Measurements from ENCODE around the gene ZNF385D.

ZNF385D gene

DNA sequence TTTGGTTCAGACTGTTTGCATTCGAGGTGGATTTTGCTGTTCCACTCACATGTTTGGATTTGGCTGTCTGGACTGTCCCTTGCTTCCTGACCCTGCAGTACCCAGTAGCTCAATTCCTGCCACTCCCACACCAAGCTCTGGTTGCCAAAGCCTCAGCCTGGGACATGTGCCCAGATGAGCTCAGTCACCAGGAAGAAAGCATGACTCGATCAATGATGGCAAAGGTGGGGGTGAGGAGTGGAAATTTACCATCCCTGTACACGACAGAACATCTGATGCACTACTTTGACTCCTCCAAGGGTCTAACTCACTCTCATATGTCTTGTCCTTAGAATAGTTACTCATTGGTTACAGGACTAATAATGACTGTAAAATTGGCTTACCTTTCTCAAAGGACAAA lies 45.2 kb downstream of the ZNF385D start:
- Histone ChIP-seq H3K4me2 (ENCODE audit: low read length) (no peak overlapping the region), H3K18ac (ENCODE audit: low read length) (no peak overlapping the region), H4K91ac (ENCODE audit: low read depth, low read length) (no peak overlapping the region), H2BK120ac (ENCODE audit: insufficient read depth, low read length, poor library complexity) (no peak overlapping the region), H3K36me3 (ENCODE audit: control insufficient read depth in 1 of 2, insufficient read depth in 2 of 2, low read length in 2 of 2) (no peaks in the 10 kb centered on the region), H3K4me3 (ENCODE audit: low read depth, low read length) (no peak overlapping the region), H2AK5ac (ENCODE audit: low read length) (no peak overlapping the region), H3K79me1 (ENCODE audit: low read length) (no peaks in the 10 kb centered on the region), H3K79me2 (ENCODE audit: control insufficient read depth, insufficient read depth, low read length, poor library complexity) (no peaks in the 10 kb centered on the region), H3K4ac (ENCODE audit: low read depth, low read length) (no peak overlapping the region), H4K12ac (ENCODE audit: low read depth, low read length) (no peak overlapping the region), H3K9me3 (ENCODE audit: insufficient read depth, low read depth, low read length) (no peaks in the 10 kb centered on the region), H3K14ac (ENCODE audit: low read length) (no peak overlapping the region), H2AFZ (ENCODE audit: insufficient read depth, low read length, poor library complexity) (no peak overlapping the region), H2BK5ac (ENCODE audit: low read depth, low read length, poor library complexity) (no peak overlapping the region), H2BK12ac (ENCODE audit: low read length) (no peak overlapping the region), H3K4me1 (ENCODE audit: control insufficient read depth in 1 of 2, insufficient read depth in 2 of 2, low read length in 2 of 2) (no peaks in the 10 kb centered on the region), H3K23ac (ENCODE audit: low read length) (no peak overlapping the region), H3K27ac (ENCODE audit: low read depth, low read length) (no peak overlapping the region), H4K8ac (ENCODE audit: low read depth, low read length) (no peak overlapping the region), H3K27me3 (ENCODE audit: insufficient read depth, low read length) (no peaks in the 10 kb centered on the region), H3K9ac (ENCODE audit: low read length) (no peak overlapping the region)
- DNase-seq: no peak
- WGBS (ENCODE audit: extremely low coverage, insufficient coverage, insufficient read length): no CpG with 5 or more reads among the region's 3 CpGs

GRCh38 chr3:21704796-21705195 lies 46.2 kb downstream of the ZNF385D start:
- H3K4me3 ChIP-seq (ENCODE audit: low read depth, low read length): no peak overlapping the region
- H2BK120ac ChIP-seq (ENCODE audit: insufficient read depth, low read length, poor library complexity): no peak overlapping the region
- H3K4ac ChIP-seq (ENCODE audit: low read depth, low read length): no peak overlapping the region
- no peak overlapping the region for H4K12ac ChIP-seq (ENCODE audit: low read depth, low read length)
- H3K9ac ChIP-seq (ENCODE audit: low read length): no peak overlapping the region
- no peaks in the 10 kb centered on the region for H3K36me3 ChIP-seq (ENCODE audit: control insufficient read depth in 1 of 2, insufficient read depth in 2 of 2, low read length in 2 of 2)
- H3K9me3 ChIP-seq (ENCODE audit: insufficient read depth, low read depth, low read length): no peaks in the 10 kb centered on the region
- no peak overlapping the region for H3K14ac ChIP-seq (ENCODE audit: low read length)
- no peak overlapping the region for H3K23ac ChIP-seq (ENCODE audit: low read length)
- no peak overlapping the region for H2BK12ac ChIP-seq (ENCODE audit: low read length)
- no peaks in the 10 kb centered on the region for H3K27me3 ChIP-seq (ENCODE audit: insufficient read depth, low read length)
- no peaks in the 10 kb centered on the region for H3K79me1 ChIP-seq (ENCODE audit: low read length)
- no peak overlapping the region for H2AFZ ChIP-seq (ENCODE audit: insufficient read depth, low read length, poor library complexity)
- WGBS (ENCODE audit: extremely low coverage, insufficient coverage, insufficient read length): no CpG with 5 or more reads among the region's 1 CpG
- no peak overlapping the region for H2AK5ac ChIP-seq (ENCODE audit: low read length)
- no peak overlapping the region for H2BK5ac ChIP-seq (ENCODE audit: low read depth, low read length, poor library complexity)
- no peak for DNase-seq
- no peak overlapping the region for H4K91ac ChIP-seq (ENCODE audit: low read depth, low read length)
- no peak overlapping the region for H3K4me2 ChIP-seq (ENCODE audit: low read length)
- no peaks in the 10 kb centered on the region for H3K79me2 ChIP-seq (ENCODE audit: control insufficient read depth, insufficient read depth, low read length, poor library complexity)
- no peaks in the 10 kb centered on the region for H3K4me1 ChIP-seq (ENCODE audit: control insufficient read depth in 1 of 2, insufficient read depth in 2 of 2, low read length in 2 of 2)
- H3K27ac ChIP-seq (ENCODE audit: low read depth, low read length): no peak overlapping the region
- H4K8ac ChIP-seq (ENCODE audit: low read depth, low read length): no peak overlapping the region
- no peak overlapping the region for H3K18ac ChIP-seq (ENCODE audit: low read length)

DNA sequence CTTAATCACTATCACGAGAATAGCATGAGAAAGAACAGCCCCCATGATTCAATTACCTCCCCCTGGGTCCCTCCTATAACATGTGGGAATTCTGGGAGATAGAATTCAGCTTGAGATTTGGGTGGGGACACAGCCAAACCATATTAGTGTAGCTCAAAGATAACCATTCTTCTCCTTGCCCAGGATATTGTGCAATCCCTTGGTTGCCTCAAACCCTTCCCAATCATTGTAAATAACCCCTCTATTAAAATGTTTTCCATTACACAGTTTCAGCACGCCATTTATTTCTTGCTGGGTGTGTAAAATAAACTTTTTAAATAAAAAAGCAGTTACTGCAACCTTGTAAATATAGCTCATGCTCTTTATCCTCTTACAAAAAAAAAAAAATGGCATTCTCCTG lies 47.7 kb downstream of the ZNF385D start:
- Histone ChIP-seq H2AK5ac (ENCODE audit: low read length) (no peak overlapping the region), H3K18ac (ENCODE audit: low read length) (no peak overlapping the region), H3K27me3 (ENCODE audit: insufficient read depth, low read length) (no peaks in the 10 kb centered on the region), H3K4me1 (ENCODE audit: control insufficient read depth in 1 of 2, insufficient read depth in 2 of 2, low read length in 2 of 2) (no peaks in the 10 kb centered on the region), H2AFZ (ENCODE audit: insufficient read depth, low read length, poor library complexity) (no peak overlapping the region), H2BK120ac (ENCODE audit: insufficient read depth, low read length, poor library complexity) (no peak overlapping the region), H3K4me3 (ENCODE audit: low read depth, low read length) (no peak overlapping the region), H2BK12ac (ENCODE audit: low read length) (no peak overlapping the region), H3K79me1 (ENCODE audit: low read length) (no peaks in the 10 kb centered on the region), H3K27ac (ENCODE audit: low read depth, low read length) (no peak overlapping the region), H3K9me3 (ENCODE audit: insufficient read depth, low read depth, low read length) (no peaks in the 10 kb centered on the region), H3K23ac (ENCODE audit: low read length) (no peak overlapping the region), H3K36me3 (ENCODE audit: control insufficient read depth in 1 of 2, insufficient read depth in 2 of 2, low read length in 2 of 2) (no peaks in the 10 kb centered on the region), H3K4ac (ENCODE audit: low read depth, low read length) (no peak overlapping the region), H4K8ac (ENCODE audit: low read depth, low read length) (no peak overlapping the region), H2BK5ac (ENCODE audit: low read depth, low read length, poor library complexity) (no peak overlapping the region), H4K12ac (ENCODE audit: low read depth, low read length) (no peak overlapping the region), H3K9ac (ENCODE audit: low read length) (no peak overlapping the region), H3K79me2 (ENCODE audit: control insufficient read depth, insufficient read depth, low read length, poor library complexity) (no peaks in the 10 kb centered on the region), H4K91ac (ENCODE audit: low read depth, low read length) (no peak overlapping the region), H3K4me2 (ENCODE audit: low read length) (no peak overlapping the region), H3K14ac (ENCODE audit: low read length) (no peak overlapping the region)
- WGBS (ENCODE audit: extremely low coverage, insufficient coverage, insufficient read length): no CpG with 5 or more reads among the region's 2 CpGs
- DNase-seq: no peak

GRCh38 chr3:21697707-21698106 lies 53.3 kb downstream of the ZNF385D start:
- Histone ChIP-seq H3K9me3 (ENCODE audit: insufficient read depth, low read depth, low read length) (no peaks in the 10 kb centered on the region), H3K27me3 (ENCODE audit: insufficient read depth, low read length) (no peaks in the 10 kb centered on the region), H4K12ac (ENCODE audit: low read depth, low read length) (no peak overlapping the region), H2BK120ac (ENCODE audit: insufficient read depth, low read length, poor library complexity) (no peak overlapping the region), H2AK5ac (ENCODE audit: low read length) (no peak overlapping the region), H3K27ac (ENCODE audit: low read depth, low read length) (no peak overlapping the region), H3K4me3 (ENCODE audit: low read depth, low read length) (no peak overlapping the region), H2AFZ (ENCODE audit: insufficient read depth, low read length, poor library complexity) (no peak overlapping the region), H2BK12ac (ENCODE audit: low read length) (no peak overlapping the region), H2BK5ac (ENCODE audit: low read depth, low read length, poor library complexity) (no peak overlapping the region), H3K79me2 (ENCODE audit: control insufficient read depth, insufficient read depth, low read length, poor library complexity) (no peaks in the 10 kb centered on the region), H3K9ac (ENCODE audit: low read length) (no peak overlapping the region), H3K4ac (ENCODE audit: low read depth, low read length) (no peak overlapping the region), H3K18ac (ENCODE audit: low read length) (no peak overlapping the region), H3K14ac (ENCODE audit: low read length) (no peak overlapping the region), H3K23ac (ENCODE audit: low read length) (no peak overlapping the region), H4K91ac (ENCODE audit: low read depth, low read length) (no peak overlapping the region), H3K4me2 (ENCODE audit: low read length) (no peak overlapping the region), H3K36me3 (ENCODE audit: control insufficient read depth in 1 of 2, insufficient read depth in 2 of 2, low read length in 2 of 2) (no peaks in the 10 kb centered on the region), H3K4me1 (ENCODE audit: control insufficient read depth in 1 of 2, insufficient read depth in 2 of 2, low read length in 2 of 2) (no peaks in the 10 kb centered on the region), H3K79me1 (ENCODE audit: low read length) (no peaks in the 10 kb centered on the region), H4K8ac (ENCODE audit: low read depth, low read length) (no peak overlapping the region)
- no CpG with 5 or more reads among the region's 3 CpGs for WGBS (ENCODE audit: extremely low coverage, insufficient coverage, insufficient read length)
- DNase-seq: no peak
